Left hindlimb (tissue), 1 donor: ENCODE data around the gene NOTCH2.

ENCODE experiments used
- DNase-seq: peaks from one replicate; pipeline ENCODE4 v3.0.0-alpha.2; 2018

Gene NOTCH2

GRCh38 chr1:119937198-119937597 lies 132.3 kb downstream of the NOTCH2 start:
- no peak for DNase-seq

- no peak for DNase-seq
Measured at GRCh38 chr1:119935915-119936314, 133.5 kb downstream of the NOTCH2 start.

- DNase-seq: no peak
Measured at GRCh38 chr1:119935373-119935772, 134.1 kb downstream of the NOTCH2 start.

DNA sequence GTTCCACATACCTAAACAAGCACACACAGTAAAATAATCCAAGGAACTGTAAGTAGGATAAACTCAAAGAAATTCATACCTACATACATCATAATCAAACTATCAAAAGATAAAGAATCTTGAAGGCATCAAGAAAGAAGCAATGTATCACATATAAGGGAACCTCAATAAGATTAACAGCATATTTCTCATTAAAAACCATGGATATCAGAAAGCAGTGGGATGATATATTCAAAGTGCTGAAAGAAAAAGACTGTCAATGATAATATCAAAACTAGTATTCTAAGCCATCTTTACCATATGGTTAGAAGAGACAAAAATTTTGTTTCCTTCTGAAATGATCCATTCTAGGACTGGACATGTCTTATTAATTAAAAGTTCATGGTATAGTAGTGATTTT lies 136.1 kb downstream of the NOTCH2 start:
- no peak for DNase-seq

DNA sequence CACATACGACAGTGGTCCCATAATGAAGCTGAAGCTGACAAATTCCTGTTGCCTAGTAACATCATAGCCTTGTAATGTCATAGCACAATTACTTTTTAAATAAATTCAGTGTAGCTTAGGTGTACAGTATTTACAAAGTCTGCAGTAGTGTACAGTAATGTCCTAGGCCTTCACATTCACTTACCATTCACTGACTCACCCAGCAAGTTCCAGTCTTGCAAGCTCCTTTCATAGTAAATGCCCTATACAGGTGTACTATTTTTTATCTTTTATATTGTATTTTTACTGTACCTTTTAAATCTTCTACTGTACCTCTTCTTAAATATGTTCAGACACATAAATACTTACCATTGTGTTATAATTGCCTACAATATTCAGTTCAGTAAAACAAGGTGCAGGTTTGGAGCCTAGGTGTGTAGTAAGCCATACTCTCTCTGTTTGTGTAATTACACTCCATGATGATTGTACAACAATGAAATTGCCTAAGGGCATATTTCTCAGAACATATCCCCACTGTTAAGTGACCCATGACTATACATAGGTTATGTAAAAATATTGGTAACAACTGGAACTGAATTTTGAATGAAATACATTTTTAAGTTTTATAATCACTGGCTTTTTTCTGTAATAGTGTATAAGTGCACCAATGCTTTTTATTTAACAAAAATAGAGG lies 139.7 kb downstream of the NOTCH2 start:
- DNase-seq: no peak

DNA sequence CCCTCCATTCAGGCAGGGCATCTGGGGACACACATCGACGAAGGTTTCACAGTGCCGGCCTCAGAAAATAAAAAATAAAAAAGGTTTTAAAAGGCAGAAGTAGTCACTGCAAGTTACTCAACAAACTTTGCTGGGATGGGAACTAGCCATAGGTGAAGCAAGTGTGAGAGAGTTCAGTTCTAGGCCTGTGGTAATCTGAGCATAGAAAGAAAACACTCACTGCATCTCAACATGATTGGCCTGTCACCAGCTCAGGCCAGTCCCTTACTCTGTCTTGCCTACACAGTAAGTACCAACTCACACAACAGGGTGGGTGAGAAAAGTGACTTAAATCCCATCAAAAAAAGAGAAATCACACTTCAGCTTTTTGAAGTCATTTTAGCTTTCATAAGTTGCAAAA lies 142.9 kb downstream of the NOTCH2 start:
- no peak for DNase-seq

GRCh38 chr1:119924948-119925898 lies 144.2 kb downstream of the NOTCH2 start:
- peak; percentile 69 for DNase-seq

DNA sequence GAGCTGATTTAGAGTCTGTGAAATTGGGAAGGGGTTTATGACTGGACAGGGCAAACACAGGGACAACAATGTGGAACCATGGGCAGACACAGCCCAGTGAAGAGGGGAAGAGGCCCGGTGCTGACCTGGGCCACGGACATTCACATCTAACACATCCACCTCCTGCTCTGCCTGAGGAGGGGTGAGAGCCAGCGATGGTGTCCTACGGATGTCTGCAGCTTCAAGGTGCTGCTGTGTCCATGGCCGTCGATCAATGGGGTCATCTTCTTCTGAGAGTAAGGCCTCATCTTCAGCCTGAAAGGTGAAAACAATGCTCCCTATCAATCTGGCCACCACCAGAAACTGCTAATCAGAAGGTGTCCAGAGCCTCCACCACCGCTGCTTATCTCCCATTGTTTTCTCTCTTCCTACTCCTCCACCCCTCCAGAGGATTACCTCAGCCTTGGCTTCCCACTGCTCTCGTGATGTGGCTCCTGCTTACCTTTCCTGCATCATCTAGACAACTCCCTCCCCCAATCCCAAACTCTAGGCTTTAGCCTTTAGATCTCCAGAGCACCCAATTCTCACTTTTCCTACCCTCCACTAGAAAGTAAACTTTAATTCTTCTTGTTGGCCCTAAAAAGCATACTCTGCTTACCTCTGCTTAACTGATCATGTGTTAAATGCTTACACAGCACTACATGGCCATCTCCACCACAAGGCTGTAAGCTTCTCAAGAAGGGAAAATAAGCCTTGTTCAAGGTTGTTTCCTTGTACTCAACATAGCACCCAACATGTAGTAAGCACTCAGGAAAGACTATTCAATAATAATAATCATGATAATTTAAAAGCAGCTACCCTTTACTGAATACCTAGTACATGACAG lies 149.1 kb downstream of the NOTCH2 start:
- DNase-seq: no peak

- no peak for DNase-seq
Measured at GRCh38 chr1:119919241-119919640, 150.2 kb downstream of the NOTCH2 start.

GRCh38 chr1:119918301-119918700 lies 151.2 kb downstream of the NOTCH2 start:
- DNase-seq: no peak

DNA sequence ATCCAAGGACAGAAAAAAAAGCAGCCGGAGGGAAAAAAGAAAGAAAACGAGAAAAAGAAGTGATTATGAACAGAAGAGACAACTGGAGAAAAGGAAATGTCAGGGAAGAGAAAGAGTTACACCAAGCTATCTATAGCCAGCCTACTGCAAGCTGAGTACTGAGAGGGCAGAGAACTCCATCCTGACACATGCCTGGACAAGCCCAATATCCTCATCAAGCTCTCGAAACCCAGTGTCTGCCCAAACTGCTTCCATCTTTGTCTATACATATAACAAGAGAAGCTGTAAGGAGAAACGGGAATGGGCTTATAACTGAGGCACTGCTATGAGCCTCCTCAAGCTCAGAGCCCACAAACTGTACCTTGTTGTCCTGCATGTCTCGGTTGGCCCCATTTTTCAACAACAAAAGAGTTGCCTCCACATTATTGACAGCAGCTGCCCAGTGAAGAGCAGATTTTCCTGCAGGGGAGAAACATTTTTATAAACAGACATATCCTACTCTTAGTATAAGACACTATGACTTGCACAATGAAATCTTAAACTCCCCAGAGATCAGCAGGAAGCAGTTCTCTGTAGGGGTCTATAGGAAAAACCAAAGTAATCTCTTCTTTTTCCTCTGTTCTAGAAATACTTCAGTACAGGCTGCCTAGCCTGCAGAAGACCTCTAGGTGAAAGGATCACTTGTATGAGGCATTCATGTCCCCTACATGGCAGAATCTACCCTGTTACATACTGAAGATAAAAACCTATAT lies 152.0 kb downstream of the NOTCH2 start:
- no peak for DNase-seq

DNA sequence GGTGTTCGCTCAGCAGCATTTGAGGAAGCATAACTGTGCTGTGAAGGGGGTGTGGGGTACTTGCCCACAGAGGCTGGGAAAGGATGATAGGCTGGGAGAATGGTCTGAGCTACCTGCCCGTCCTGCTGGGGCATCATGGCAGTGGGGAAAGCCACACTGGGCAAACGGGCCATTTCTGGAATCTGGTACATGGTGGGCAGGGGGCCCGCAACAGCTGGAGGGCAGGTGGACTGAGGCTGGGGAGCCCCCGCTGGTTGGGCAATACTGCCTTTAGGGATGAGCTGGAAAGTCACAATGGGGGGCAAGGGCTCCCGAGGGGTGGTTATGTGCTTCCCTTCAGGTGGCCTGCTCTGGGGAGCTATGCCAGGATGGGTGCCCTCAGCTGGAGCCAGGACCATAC lies 153.9 kb downstream of the NOTCH2 start:
- no peak for DNase-seq

- DNase-seq: no peak
Measured at GRCh38 chr1:119914071-119914470, 155.4 kb downstream of the NOTCH2 start.

DNA sequence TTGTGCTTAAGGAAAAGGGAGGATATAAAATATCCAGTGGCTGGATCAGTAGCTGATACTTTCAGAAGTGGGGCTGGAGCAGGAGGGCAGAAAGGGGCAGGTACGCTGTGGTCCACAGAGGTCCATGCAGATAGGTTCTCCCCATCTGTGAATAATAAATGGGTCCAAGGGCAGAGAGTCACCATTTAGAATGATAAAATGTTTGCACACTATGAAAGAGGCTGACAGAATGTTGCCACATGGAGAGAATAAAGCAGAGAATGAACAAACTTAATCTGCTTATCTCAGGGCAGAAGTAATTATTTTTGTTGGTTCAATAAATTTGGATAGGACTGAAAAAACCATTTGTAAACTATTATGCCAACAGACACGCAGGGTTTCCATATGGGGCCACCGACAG lies 156.5 kb downstream of the NOTCH2 start:
- no peak for DNase-seq

- DNase-seq: no peak
Measured at GRCh38 chr1:119911775-119912174, 157.7 kb downstream of the NOTCH2 start.

- DNase-seq: no peak
Measured at GRCh38 chr1:119910618-119911017, 158.8 kb downstream of the NOTCH2 start.

GRCh38 chr1:119909890-119910596 lies 159.4 kb downstream of the NOTCH2 start:
- no peak for DNase-seq

DNA sequence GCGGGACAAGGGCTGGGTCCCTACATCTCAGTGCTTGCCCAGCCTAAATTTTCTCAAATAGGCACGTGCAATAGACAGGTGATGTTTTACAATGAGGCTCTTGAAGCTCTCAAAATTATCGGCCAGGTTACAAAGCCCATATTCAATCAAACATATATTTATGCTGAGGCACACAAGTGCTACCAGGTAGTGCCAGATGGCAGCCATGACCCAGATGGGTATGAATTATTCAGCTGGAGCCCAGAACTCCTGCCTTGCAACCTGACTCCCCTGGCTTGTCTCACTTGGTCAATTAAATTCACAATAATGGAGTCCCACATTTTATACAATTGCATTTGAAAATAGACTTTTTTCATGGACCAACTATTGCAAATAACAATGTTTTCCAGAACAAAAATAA lies 160.8 kb downstream of the NOTCH2 start:
- no peak for DNase-seq

DNA sequence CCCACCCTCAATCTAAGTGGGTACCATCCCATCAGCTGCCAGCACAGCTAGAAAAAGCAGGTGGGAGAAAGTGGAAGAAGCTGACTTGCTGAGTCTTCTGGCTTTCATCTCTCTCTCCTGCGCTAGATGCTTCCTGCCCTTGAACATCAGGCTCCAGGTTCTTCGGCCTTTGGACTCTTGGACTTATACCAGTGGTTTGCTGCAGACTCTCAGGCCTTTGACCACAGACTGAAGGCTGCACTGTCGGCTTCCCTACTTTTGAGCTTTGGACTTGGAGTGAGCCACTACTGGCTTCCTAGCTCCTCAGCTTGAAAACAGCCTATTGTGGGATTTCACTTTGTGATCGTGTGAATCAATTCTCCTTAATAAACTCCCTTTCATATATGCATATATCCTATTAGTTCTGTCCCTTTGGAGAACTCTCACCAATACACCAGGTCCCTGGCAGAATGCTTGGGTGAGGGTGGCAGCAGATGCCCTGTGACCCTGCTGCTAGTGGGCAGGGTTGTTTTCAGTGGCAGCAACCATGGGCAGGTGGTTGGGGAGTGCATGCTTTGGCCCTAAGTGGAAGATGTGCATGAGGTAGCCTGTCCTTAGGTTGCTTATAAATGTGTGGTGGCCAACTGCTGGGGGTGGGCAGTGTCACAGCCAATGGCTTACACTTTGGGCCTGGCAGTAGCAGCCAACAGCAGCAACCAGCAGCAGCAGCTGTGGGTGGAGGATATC lies 162.4 kb downstream of the NOTCH2 start:
- DNase-seq: no peak

DNA sequence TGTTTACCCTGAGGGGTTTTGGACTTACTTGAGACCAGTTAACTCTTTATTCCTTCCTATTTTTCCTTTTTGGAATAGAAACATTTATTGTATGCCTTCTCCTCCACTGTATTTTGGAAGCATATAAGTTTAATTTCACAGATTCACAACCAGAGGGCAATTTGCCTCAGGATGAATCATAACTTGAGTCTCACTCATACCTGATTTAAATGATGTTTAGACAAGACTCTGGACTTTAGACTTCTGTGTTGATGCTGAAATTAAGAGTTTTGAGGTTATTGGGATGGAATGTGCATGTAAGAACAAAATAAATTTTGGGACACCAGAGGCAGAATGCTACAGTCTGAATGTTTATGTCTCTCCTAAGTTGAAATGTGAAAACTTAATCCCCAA lies 166.0 kb downstream of the NOTCH2 start:
- no peak for DNase-seq

- no peak for DNase-seq
Measured at GRCh38 chr1:119902775-119903442, 166.6 kb downstream of the NOTCH2 start.
